ENCODE measurements around the gene PRTFDC1.

The PRTFDC1 gene

GRCh38 chr10:24804392-24804791, 148.0 kb downstream of the PRTFDC1 start:
- no peak for TF ChIP-seq REST (IDR thresholded peaks at IDR 0.05; ENCODE audit: insufficient replicate concordance, low read depth)
- no peak for TF ChIP-seq CTCF (IDR thresholded peaks at IDR 0.05; ENCODE audit: insufficient read depth, low read length)
- TF ChIP-seq SPI1 (IDR thresholded peaks at IDR 0.05; ENCODE audit: borderline replicate concordance, low read depth) = no peak
- TF ChIP-seq POLR2AphosphoS5 (IDR thresholded peaks at IDR 0.05; ENCODE audit: low read depth) = no peak
- TF ChIP-seq GABPA (IDR thresholded peaks at IDR 0.05; ENCODE audit: low read depth) = no peak
- DNase-seq (ENCODE audit: low read depth in 1 of 2, low spot score in 1 of 2) = no peak
- Histone ChIP-seq H3K4me3 (replicated peaks; ENCODE audit: insufficient read depth, low read length) (no peak overlapping the region), H3K27ac (replicated peaks) (no peak overlapping the region), H3K27me3 (ENCODE audit: insufficient read depth, poor library complexity, severe bottlenecking) (no peaks in the 10 kb centered on the region)

- H3K4me3 ChIP-seq (replicated peaks; ENCODE audit: insufficient read depth, low read length) = no peak overlapping the region
- H3K27me3 ChIP-seq (ENCODE audit: insufficient read depth, poor library complexity, severe bottlenecking) = no peaks in the 10 kb centered on the region
- no peak overlapping the region for H3K27ac ChIP-seq (replicated peaks)
- TF ChIP-seq GABPA (IDR thresholded peaks at IDR 0.05; ENCODE audit: low read depth) = no peak
- no peak for TF ChIP-seq REST (IDR thresholded peaks at IDR 0.05; ENCODE audit: insufficient replicate concordance, low read depth)
- DNase-seq (ENCODE audit: low read depth in 1 of 2, low spot score in 1 of 2) = no peak
Observed at GRCh38 chr10:24802378-24802777, 150.0 kb downstream of the PRTFDC1 start.

GRCh38 chr10:24800861-24801260, 151.5 kb downstream of the PRTFDC1 start:
- no peak for TF ChIP-seq REST (IDR thresholded peaks at IDR 0.05; ENCODE audit: insufficient replicate concordance, low read depth)
- TF ChIP-seq SPI1 (IDR thresholded peaks at IDR 0.05; ENCODE audit: borderline replicate concordance, low read depth) = no peak
- no peak for TF ChIP-seq GABPA (IDR thresholded peaks at IDR 0.05; ENCODE audit: low read depth)
- TF ChIP-seq POLR2AphosphoS5 (IDR thresholded peaks at IDR 0.05; ENCODE audit: low read depth) = no peak
- TF ChIP-seq CTCF (IDR thresholded peaks at IDR 0.05; ENCODE audit: insufficient read depth, low read length) = no peak
- H3K27me3 ChIP-seq (ENCODE audit: insufficient read depth, poor library complexity, severe bottlenecking) = no peaks in the 10 kb centered on the region
- no peak overlapping the region for H3K4me3 ChIP-seq (replicated peaks; ENCODE audit: insufficient read depth, low read length)
- no peak overlapping the region for H3K27ac ChIP-seq (replicated peaks)
- no peak for DNase-seq (ENCODE audit: low read depth in 1 of 2, low spot score in 1 of 2)
